T-helper 1 cell treated with Interleukin-12 subunit alpha and Interleukin-12 subunit beta and Interleukin-4 antibody, amounts not matched to agents 30 μg/mL and 1 μg/mL, for 36 hours (primary cell): ENCODE measurements around the gene TTLL5.

Experiments used
- H3K27ac Mint-ChIP-seq: one replicate; pipeline ENCODE4 v1.8.0; 2021; ENCODE audit warnings: mild to moderate bottlenecking, mixed read lengths
- H3K27me3 Mint-ChIP-seq: one replicate; pipeline ENCODE4 v1.8.0; 2021; ENCODE audit warnings: low read depth, mixed read lengths
- H3K36me3 Mint-ChIP-seq: one replicate; pipeline ENCODE4 v1.8.0; 2021; ENCODE audit warnings: low read depth, mixed read lengths
- H3K4me1 Mint-ChIP-seq: one replicate; pipeline ENCODE4 v1.8.0; 2021; ENCODE audit warnings: low read depth, mixed read lengths
- H3K4me3 Mint-ChIP-seq: one replicate; pipeline ENCODE4 v1.8.0; 2021; ENCODE audit warnings: mild to moderate bottlenecking, moderate library complexity, mixed read lengths
- H3K9me3 Mint-ChIP-seq: one replicate; pipeline ENCODE4 v1.8.0; 2021; ENCODE audit warnings: mixed read lengths

Gene TTLL5

GRCh38 chr14:75640876-75641275 is 20.2 kb upstream of the TTLL5 start:
- Mint-ChIP-seq H3K9me3 (no peaks in the 10 kb centered on the region), H3K36me3 (no peaks in the 10 kb centered on the region), H3K4me1 (no peaks in the 10 kb centered on the region), H3K27ac (no peak overlapping the region), H3K27me3 (no peaks in the 10 kb centered on the region), H3K4me3 (no peak overlapping the region)

GRCh38 chr14:75643985-75644384 is 17.1 kb upstream of the TTLL5 start:
- Mint-ChIP-seq H3K4me1 (no peaks in the 10 kb centered on the region), H3K27ac (no peak overlapping the region), H3K27me3 (no peaks in the 10 kb centered on the region), H3K4me3 (no peak overlapping the region), H3K36me3 (peaks cover 10% of the 10 kb centered on the region), H3K9me3 (no peaks in the 10 kb centered on the region)

GRCh38 chr14:75645056-75645455 is 16.0 kb upstream of the TTLL5 start:
- Mint-ChIP-seq H3K27ac (no peak overlapping the region), H3K36me3 (peaks cover 14% of the 10 kb centered on the region), H3K9me3 (no peaks in the 10 kb centered on the region), H3K4me3 (no peak overlapping the region), H3K27me3 (no peaks in the 10 kb centered on the region), H3K4me1 (no peaks in the 10 kb centered on the region)

GRCh38 chr14:75646762-75647161 is 14.3 kb upstream of the TTLL5 start:
- Mint-ChIP-seq H3K4me3 (no peak overlapping the region), H3K4me1 (no peaks in the 10 kb centered on the region), H3K27me3 (no peaks in the 10 kb centered on the region), H3K36me3 (peaks cover 30% of the 10 kb centered on the region), H3K27ac (no peak overlapping the region), H3K9me3 (no peaks in the 10 kb centered on the region)

- Mint-ChIP-seq H3K9me3 (no peaks in the 10 kb centered on the region), H3K4me1 (no peaks in the 10 kb centered on the region), H3K27ac (no peak overlapping the region), H3K27me3 (no peaks in the 10 kb centered on the region), H3K4me3 (no peak overlapping the region), H3K36me3 (peaks cover 31% of the 10 kb centered on the region)
Measured at GRCh38 chr14:75647640-75648039, 13.4 kb upstream of the TTLL5 start.

GRCh38 chr14:75648066-75648838 is 12.8 kb upstream of the TTLL5 start:
- Mint-ChIP-seq H3K4me1 (no peaks in the 10 kb centered on the region), H3K27ac (no peak overlapping the region), H3K4me3 (no peak overlapping the region), H3K27me3 (no peaks in the 10 kb centered on the region), H3K36me3 (peaks cover 34% of the 10 kb centered on the region), H3K9me3 (no peaks in the 10 kb centered on the region)

- Mint-ChIP-seq H3K36me3 (peaks cover 38% of the 10 kb centered on the region), H3K27me3 (no peaks in the 10 kb centered on the region), H3K27ac (no peak overlapping the region), H3K9me3 (no peaks in the 10 kb centered on the region), H3K4me3 (no peak overlapping the region), H3K4me1 (peaks cover 3% of the 10 kb centered on the region)
Measured at GRCh38 chr14:75649337-75649736, 11.7 kb upstream of the TTLL5 start.

GRCh38 chr14:75649773-75650172 is 11.3 kb upstream of the TTLL5 start:
- no peak overlapping the region for H3K4me3 Mint-ChIP-seq
- H3K27me3 Mint-ChIP-seq: no peaks in the 10 kb centered on the region
- no peak overlapping the region for H3K27ac Mint-ChIP-seq
- H3K36me3 Mint-ChIP-seq: peaks cover 40% of the 10 kb centered on the region
- no peaks in the 10 kb centered on the region for H3K9me3 Mint-ChIP-seq
- H3K4me1 Mint-ChIP-seq: peaks cover 4% of the 10 kb centered on the region

GRCh38 chr14:75650253-75651058 is 10.6 kb upstream of the TTLL5 start:
- Mint-ChIP-seq H3K4me3 (no peak overlapping the region), H3K9me3 (no peaks in the 10 kb centered on the region), H3K27ac (no peak overlapping the region), H3K36me3 (peaks cover 42% of the 10 kb centered on the region), H3K27me3 (no peaks in the 10 kb centered on the region), H3K4me1 (peaks cover 5% of the 10 kb centered on the region)

- no peak overlapping the region for H3K4me3 Mint-ChIP-seq
- peaks cover 7% of the 10 kb centered on the region for H3K4me1 Mint-ChIP-seq
- no peaks in the 10 kb centered on the region for H3K27me3 Mint-ChIP-seq
- no peaks in the 10 kb centered on the region for H3K9me3 Mint-ChIP-seq
- H3K36me3 Mint-ChIP-seq: peaks cover 38% of the 10 kb centered on the region
- H3K27ac Mint-ChIP-seq: no peak overlapping the region
Measured at GRCh38 chr14:75653563-75653962, 7.5 kb upstream of the TTLL5 start.

- H3K9me3 Mint-ChIP-seq: no peaks in the 10 kb centered on the region
- H3K4me3 Mint-ChIP-seq: no peak overlapping the region
- H3K27ac Mint-ChIP-seq: no peak overlapping the region
- H3K27me3 Mint-ChIP-seq: no peaks in the 10 kb centered on the region
- peaks cover 11% of the 10 kb centered on the region for H3K4me1 Mint-ChIP-seq
- peaks cover 36% of the 10 kb centered on the region for H3K36me3 Mint-ChIP-seq
Measured at GRCh38 chr14:75654127-75654732, 6.8 kb upstream of the TTLL5 start.

GRCh38 chr14:75655235-75655634 is 5.8 kb upstream of the TTLL5 start:
- Mint-ChIP-seq H3K27me3 (no peaks in the 10 kb centered on the region), H3K9me3 (no peaks in the 10 kb centered on the region), H3K27ac (no peak overlapping the region), H3K4me3 (no peak overlapping the region), H3K4me1 (peaks cover 18% of the 10 kb centered on the region), H3K36me3 (peaks cover 30% of the 10 kb centered on the region)

GRCh38 chr14:75657331-75657730 is 3.7 kb upstream of the TTLL5 start:
- no peak overlapping the region for H3K4me3 Mint-ChIP-seq
- H3K27ac Mint-ChIP-seq: no peak overlapping the region
- H3K4me1 Mint-ChIP-seq: peaks cover 27% of the 10 kb centered on the region
- peaks cover 19% of the 10 kb centered on the region for H3K36me3 Mint-ChIP-seq
- H3K27me3 Mint-ChIP-seq: no peaks in the 10 kb centered on the region
- H3K9me3 Mint-ChIP-seq: no peaks in the 10 kb centered on the region

- Mint-ChIP-seq H3K4me3 (no peak overlapping the region), H3K4me1 (peaks cover 28% of the 10 kb centered on the region), H3K27ac (no peak overlapping the region), H3K27me3 (no peaks in the 10 kb centered on the region), H3K9me3 (no peaks in the 10 kb centered on the region), H3K36me3 (peaks cover 18% of the 10 kb centered on the region)
Measured at GRCh38 chr14:75658957-75659356, 2.1 kb upstream of the TTLL5 start.

- Mint-ChIP-seq H3K27ac (peak overlapping the region; percentile 95), H3K9me3 (no peaks in the 10 kb centered on the region), H3K4me3 (peak overlapping the region; percentile 100), H3K4me1 (peaks cover 26% of the 10 kb centered on the region), H3K27me3 (no peaks in the 10 kb centered on the region), H3K36me3 (peaks cover 12% of the 10 kb centered on the region)
Measured at GRCh38 chr14:75660238-75660629, 812 bp upstream of the TTLL5 start.
